Adipose tissue (tissue), 3 donors: Measurements from ENCODE around the gene KRT80. TPM values are rescaled to one million over a fixed set of nuclear protein-coding genes. Genes with fewer than 3 reads are reported as not detected.

Experiments used
- H3K27ac ChIP-seq: one replicate; pipeline ENCODE4 v1.5.1; 2013; ENCODE audit warnings: low read depth, low read length
- WGBS, 3 donors: extraction: QIAGEN DNeasy Blood & Tissue Kit; methylation state at CpG; one replicate each; pipeline ENCODE4 v1.1.7; 2013; 5-methylcytosine and 5-hydroxymethylcytosine counted together
- polyA plus RNA-seq, 3 donors: library from polyadenylated mRNA; stranded (reverse); fragments of 200-250 nt; gene quantifications; one replicate each; pipeline ENCODE4 v1.2.3, GENCODE V29; 2013
- donor health status: healthy with polysubstance abuse.
- donor health status: Bipolar disorder and iron deficiency.
- donor health status: healthy.

Gene KRT80
- polyA plus RNA-seq, 3 donors: 0.19 to 5.4 (median 0.22) TPM

GRCh38 chr12:52170827-52171226 lies 21.0 kb downstream of the KRT80 start:
- 59 to 83% (median 82%) methylated on average over 9 of the region's 9 CpGs for WGBS, 3 donors
- H3K27ac ChIP-seq: no peak overlapping the region

GRCh38 chr12:52169886-52170285 lies 21.9 kb downstream of the KRT80 start:
- 60 to 100% (median 73%) methylated on average over 1 of the region's 1 CpG for WGBS, 3 donors
- no peak overlapping the region for H3K27ac ChIP-seq

GRCh38 chr12:52168019-52168717 lies 23.6 kb downstream of the KRT80 start:
- 84 to 88% (median 87%) methylated on average over 12 of the region's 12 CpGs for WGBS, 3 donors
- no peak overlapping the region for H3K27ac ChIP-seq

GRCh38 chr12:52167526-52167925 lies 24.3 kb downstream of the KRT80 start:
- no peak overlapping the region for H3K27ac ChIP-seq
- WGBS, 3 donors: 66 to 85% (median 82%) methylated on average over 3 of the region's 3 CpGs

GRCh38 chr12:52166672-52167071 lies 25.1 kb downstream of the KRT80 start:
- H3K27ac ChIP-seq: no peak overlapping the region
- 73 to 89% (median 80%) methylated on average over 1 of the region's 1 CpG for WGBS, 3 donors

GRCh38 chr12:52165096-52165855 lies 26.5 kb downstream of the KRT80 start:
- H3K27ac ChIP-seq: no peak overlapping the region
- WGBS, 3 donors: 74 to 85% (median 78%) methylated on average over 13 of the region's 13 CpGs

GRCh38 chr12:52164624-52165023 lies 27.2 kb downstream of the KRT80 start:
- no peak overlapping the region for H3K27ac ChIP-seq
- WGBS, 3 donors: 75 to 92% (median 89%) methylated on average over 13 of the region's 13 CpGs

GRCh38 chr12:52162981-52163380 lies 28.8 kb downstream of the KRT80 start:
- WGBS, 3 donors: 70 to 95% (median 90%) methylated on average over 3 of the region's 3 CpGs

GRCh38 chr12:52160200-52160599 lies 31.6 kb downstream of the KRT80 start:
- H3K27ac ChIP-seq: no peak overlapping the region
- WGBS, 3 donors: 93 to 98% (median 94%) methylated on average over 4 of the region's 4 CpGs

More at GRCh38 chr12:52162981-52163380, 28.8 kb downstream of the KRT80 start:
- no peak overlapping the region for H3K27ac ChIP-seq

GRCh38 chr12:52157566-52158150 lies 34.2 kb downstream of the KRT80 start:
- 83 to 86% (median 84%) methylated on average over 5 of the region's 5 CpGs for WGBS, 3 donors
- no peak overlapping the region for H3K27ac ChIP-seq

GRCh38 chr12:52156757-52157565 lies 34.9 kb downstream of the KRT80 start:
- WGBS, 3 donors: 46 to 50% (median 49%) methylated on average over 15 of the region's 15 CpGs
- H3K27ac ChIP-seq: no peak overlapping the region

- 74 to 84% (median 77%) methylated on average over 4 of the region's 4 CpGs for WGBS, 3 donors
Measured at GRCh38 chr12:52156311-52156710, 35.5 kb downstream of the KRT80 start.

GRCh38 chr12:52155048-52155868 lies 36.6 kb downstream of the KRT80 start:
- no peak overlapping the region for H3K27ac ChIP-seq
- 55 to 58% (median 58%) methylated on average over 8 of the region's 8 CpGs for WGBS, 3 donors

More at GRCh38 chr12:52156311-52156710, 35.5 kb downstream of the KRT80 start:
- H3K27ac ChIP-seq: no peak overlapping the region

- WGBS, 3 donors: 72 to 89% (median 85%) methylated on average over 5 of the region's 5 CpGs
- no peak overlapping the region for H3K27ac ChIP-seq
Measured at GRCh38 chr12:52152905-52153317, 38.9 kb downstream of the KRT80 start.

- H3K27ac ChIP-seq: no peak overlapping the region
- 11 to 12% (median 11%) methylated on average over 58 to 63 of the region's 63 CpGs for WGBS, 3 donors
Measured at GRCh38 chr12:52151837-52152783, 39.7 kb downstream of the KRT80 start.

- WGBS, 3 donors: 88 to 94% (median 89%) methylated on average over 10 of the region's 10 CpGs
- H3K27ac ChIP-seq: no peak overlapping the region
Measured at GRCh38 chr12:52151153-52151836, 40.5 kb downstream of the KRT80 start.
